Measurements from ENCODE around the gene NPAS2. TPM values are rescaled to one million over a fixed set of nuclear protein-coding genes. Genes with fewer than 3 reads are reported as not detected.

Gene NPAS2
- total RNA-seq, 2 donors from 2014 or later: 39.2 to 49.4 TPM

GRCh38 chr2:100832885-100833284 lies 12.9 kb downstream of the NPAS2 start:
- no peak overlapping the region for H3K4me3 ChIP-seq
- TF ChIP-seq CTCF (IDR thresholded peaks at IDR 0.05): no peak
- DNase-seq (ENCODE audit: low spot score): no peak
- peaks cover 0 to 11% of the 10 kb centered on the region in 2 donors for H3K9me3 ChIP-seq
- H3K4me1 ChIP-seq: peaks cover 0 to 63% of the 10 kb centered on the region in 2 donors
- H3K27me3 ChIP-seq: no peaks in the 10 kb centered on the region
- H3K27ac ChIP-seq: peak overlapping the region; percentile 72 to 76
- peaks cover 4% of the 10 kb centered on the region for H3K36me3 ChIP-seq

- DNase-seq (ENCODE audit: low spot score): no peak
- peaks cover 4% of the 10 kb centered on the region for H3K36me3 ChIP-seq
- no peaks in the 10 kb centered on the region for H3K27me3 ChIP-seq
- no peak for TF ChIP-seq CTCF (IDR thresholded peaks at IDR 0.05)
- peak overlapping the region; percentile 72 to 76 for H3K27ac ChIP-seq
- H3K9me3 ChIP-seq: peaks cover 0 to 6% of the 10 kb centered on the region in 2 donors
- H3K4me3 ChIP-seq: no peak overlapping the region
- peaks cover 0 to 63% of the 10 kb centered on the region in 2 donors for H3K4me1 ChIP-seq
Observed at GRCh38 chr2:100833331-100833730, 13.4 kb downstream of the NPAS2 start.

GRCh38 chr2:100834221-100834620 lies 14.3 kb downstream of the NPAS2 start:
- peaks cover 0 to 63% of the 10 kb centered on the region in 2 donors for H3K4me1 ChIP-seq
- no peak for DNase-seq (ENCODE audit: low spot score)
- H3K9me3 ChIP-seq: no peaks in the 10 kb centered on the region
- H3K27me3 ChIP-seq: no peaks in the 10 kb centered on the region
- peak overlapping the region; percentile 72 to 76 for H3K27ac ChIP-seq
- H3K36me3 ChIP-seq: peaks cover 4% of the 10 kb centered on the region
- H3K4me3 ChIP-seq: no peak overlapping the region
- no peak for TF ChIP-seq CTCF (IDR thresholded peaks at IDR 0.05)

GRCh38 chr2:100835006-100835659 lies 15.2 kb downstream of the NPAS2 start:
- no peak overlapping the region for H3K4me3 ChIP-seq
- no peaks in the 10 kb centered on the region for H3K9me3 ChIP-seq
- H3K27me3 ChIP-seq: no peaks in the 10 kb centered on the region
- peak overlapping the region; percentile 72 to 76 for H3K27ac ChIP-seq
- peaks cover 4% of the 10 kb centered on the region for H3K36me3 ChIP-seq
- DNase-seq (ENCODE audit: low spot score): no peak
- TF ChIP-seq CTCF (IDR thresholded peaks at IDR 0.05): no peak
- H3K4me1 ChIP-seq: peaks cover 0 to 63% of the 10 kb centered on the region in 2 donors

GRCh38 chr2:100840519-100840918 lies 20.6 kb downstream of the NPAS2 start:
- Histone ChIP-seq H3K4me1 (peaks cover 0 to 28% of the 10 kb centered on the region in 2 donors), H3K4me3 (no peak overlapping the region), H3K27ac (no peak overlapping the region), H3K9me3 (no peaks in the 10 kb centered on the region), H3K36me3 (peaks cover 4% of the 10 kb centered on the region), H3K27me3 (no peaks in the 10 kb centered on the region)
- DNase-seq (ENCODE audit: low spot score): no peak
- no peak for TF ChIP-seq CTCF (IDR thresholded peaks at IDR 0.05)

Measured in right atrium auricular region (tissue), 2 donors.